DND-41 (cell line): ENCODE results near the gene CCDC142.

ENCODE experiments used
- EZH2 ChIP-seq: IDR thresholded peaks from 3 replicates; pipeline ENCODE4 v1.6.1; 2012; ENCODE audit warnings: borderline replicate concordance, low read depth, mild to moderate bottlenecking, moderate library complexity, low read length, inconsistent platforms; ENCODE audit not compliant: severe bottlenecking
- TF ChIP-seq, protein P1 (sequence below): IDR thresholded peaks from 2 replicates; pipeline ENCODE4 v1.5.1; 2012; ENCODE audit warnings: borderline replicate concordance, low read length, moderate library complexity, mild to moderate bottlenecking; ENCODE audit not compliant: poor library complexity, severe bottlenecking; ENCODE audit errors: extremely low read depth

- TF ChIP-seq, protein P1, sequence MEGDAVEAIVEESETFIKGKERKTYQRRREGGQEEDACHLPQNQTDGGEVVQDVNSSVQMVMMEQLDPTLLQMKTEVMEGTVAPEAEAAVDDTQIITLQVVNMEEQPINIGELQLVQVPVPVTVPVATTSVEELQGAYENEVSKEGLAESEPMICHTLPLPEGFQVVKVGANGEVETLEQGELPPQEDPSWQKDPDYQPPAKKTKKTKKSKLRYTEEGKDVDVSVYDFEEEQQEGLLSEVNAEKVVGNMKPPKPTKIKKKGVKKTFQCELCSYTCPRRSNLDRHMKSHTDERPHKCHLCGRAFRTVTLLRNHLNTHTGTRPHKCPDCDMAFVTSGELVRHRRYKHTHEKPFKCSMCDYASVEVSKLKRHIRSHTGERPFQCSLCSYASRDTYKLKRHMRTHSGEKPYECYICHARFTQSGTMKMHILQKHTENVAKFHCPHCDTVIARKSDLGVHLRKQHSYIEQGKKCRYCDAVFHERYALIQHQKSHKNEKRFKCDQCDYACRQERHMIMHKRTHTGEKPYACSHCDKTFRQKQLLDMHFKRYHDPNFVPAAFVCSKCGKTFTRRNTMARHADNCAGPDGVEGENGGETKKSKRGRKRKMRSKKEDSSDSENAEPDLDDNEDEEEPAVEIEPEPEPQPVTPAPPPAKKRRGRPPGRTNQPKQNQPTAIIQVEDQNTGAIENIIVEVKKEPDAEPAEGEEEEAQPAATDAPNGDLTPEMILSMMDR: peak; percentile 97
- TF ChIP-seq EZH2: no peak
These were observed at the start of gene CCDC142, which contains the start of gene TTC31 for GRCh38 chr2:74482801-74483674.
